Omental fat pad (tissue), 4 donors: ENCODE measurements around the gene SIGLEC1. TPM values are rescaled to one million over a fixed set of nuclear protein-coding genes. Genes with fewer than 3 reads are reported as not detected.

Experiments
- ATAC-seq: fragments of 150-250 bp; one replicate; pipeline ENCODE4 v1.9.1; 2016; ENCODE audit warnings: mild to moderate bottlenecking, moderate library complexity; ENCODE audit not compliant: low FRiP score
- DNase-seq: peaks from one replicate; pipeline ENCODE4 v3.0.0-alpha.2; 2019; ENCODE audit warnings: low spot score
- CTCF ChIP-seq, 3 donors: fragments of 450-650 bp; IDR thresholded peaks; one replicate each; pipeline ENCODE4 v1.5.1; 2016 to 2017; ENCODE audit warnings: antibody characterized with exemption in 3 of 3, mild to moderate bottlenecking in 3 of 3, moderate library complexity in 2 of 3
- total RNA-seq, 4 donors: library from RNA; depleted of rRNA; stranded (reverse); fragments of >200 nt; gene quantifications; one replicate each; pipeline ENCODE4 v1.1.0, GENCODE V29; 2016

The SIGLEC1 gene
- total RNA-seq, 4 donors from 2014 or later, result 14.2 to 57.5 (median 27.5) TPM

- no peak for TF ChIP-seq CTCF (IDR thresholded peaks at IDR 0.05)
- ATAC-seq (no peak), DNase-seq (no peak)
Measured at GRCh38 chr20:3681352-3681930, 31.0 kb downstream of the SIGLEC1 start.

- DNase-seq, result no peak
- TF ChIP-seq CTCF (IDR thresholded peaks at IDR 0.05), result no peak
- peak; percentile 13 for ATAC-seq
Measured at GRCh38 chr20:3680701-3681351, 31.6 kb downstream of the SIGLEC1 start.

GRCh38 chr20:3679749-3680700 is 32.4 kb downstream of the SIGLEC1 start:
- no peak for TF ChIP-seq CTCF (IDR thresholded peaks at IDR 0.05)
- ATAC-seq (peak; percentile 60), DNase-seq (no peak)

- DNase-seq (no peak), ATAC-seq (no peak)
- no peak for TF ChIP-seq CTCF (IDR thresholded peaks at IDR 0.05)
Measured at GRCh38 chr20:3678856-3679720, 33.3 kb downstream of the SIGLEC1 start.

- DNase-seq, result no peak
Measured at GRCh38 chr20:3678198-3678597, 34.2 kb downstream of the SIGLEC1 start.

More at GRCh38 chr20:3678198-3678597, 34.2 kb downstream of the SIGLEC1 start:
- no peak for TF ChIP-seq CTCF (IDR thresholded peaks at IDR 0.05)
- no peak for ATAC-seq
